ENCODE results near the gene LYVE1.
A peak's percentile ranks its signal among the peaks of the same experiment; 100 is the strongest.

The LYVE1 gene

DNA sequence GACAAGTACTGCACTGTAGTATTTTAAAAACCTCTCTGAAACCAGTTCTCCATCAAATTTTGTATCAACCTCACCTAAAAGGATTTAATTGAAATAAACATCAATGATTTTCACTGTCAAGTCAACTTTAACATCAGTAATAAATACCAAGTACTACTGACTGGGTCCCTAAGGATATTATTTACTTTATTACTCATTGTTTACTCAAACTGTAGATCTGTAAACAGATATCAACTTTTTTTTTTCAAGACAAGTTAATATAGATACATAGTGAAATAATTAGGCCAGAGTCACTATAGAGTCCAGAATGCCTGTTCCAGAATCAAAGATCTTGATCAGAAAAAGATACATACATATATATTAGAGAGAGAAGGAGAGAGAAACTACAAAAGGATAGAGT, 29.1 kb downstream of the LYVE1 start:
- TF ChIP-seq, protein P1, sequence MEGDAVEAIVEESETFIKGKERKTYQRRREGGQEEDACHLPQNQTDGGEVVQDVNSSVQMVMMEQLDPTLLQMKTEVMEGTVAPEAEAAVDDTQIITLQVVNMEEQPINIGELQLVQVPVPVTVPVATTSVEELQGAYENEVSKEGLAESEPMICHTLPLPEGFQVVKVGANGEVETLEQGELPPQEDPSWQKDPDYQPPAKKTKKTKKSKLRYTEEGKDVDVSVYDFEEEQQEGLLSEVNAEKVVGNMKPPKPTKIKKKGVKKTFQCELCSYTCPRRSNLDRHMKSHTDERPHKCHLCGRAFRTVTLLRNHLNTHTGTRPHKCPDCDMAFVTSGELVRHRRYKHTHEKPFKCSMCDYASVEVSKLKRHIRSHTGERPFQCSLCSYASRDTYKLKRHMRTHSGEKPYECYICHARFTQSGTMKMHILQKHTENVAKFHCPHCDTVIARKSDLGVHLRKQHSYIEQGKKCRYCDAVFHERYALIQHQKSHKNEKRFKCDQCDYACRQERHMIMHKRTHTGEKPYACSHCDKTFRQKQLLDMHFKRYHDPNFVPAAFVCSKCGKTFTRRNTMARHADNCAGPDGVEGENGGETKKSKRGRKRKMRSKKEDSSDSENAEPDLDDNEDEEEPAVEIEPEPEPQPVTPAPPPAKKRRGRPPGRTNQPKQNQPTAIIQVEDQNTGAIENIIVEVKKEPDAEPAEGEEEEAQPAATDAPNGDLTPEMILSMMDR (conservative IDR thresholded peaks at IDR 0.05; ENCODE audit: low read depth, low read length), result no peak
- H3K4me3 ChIP-seq (ENCODE audit: low read length), result no peak overlapping the region
- DNase-seq (ENCODE audit: low read depth), result no peak

DNA sequence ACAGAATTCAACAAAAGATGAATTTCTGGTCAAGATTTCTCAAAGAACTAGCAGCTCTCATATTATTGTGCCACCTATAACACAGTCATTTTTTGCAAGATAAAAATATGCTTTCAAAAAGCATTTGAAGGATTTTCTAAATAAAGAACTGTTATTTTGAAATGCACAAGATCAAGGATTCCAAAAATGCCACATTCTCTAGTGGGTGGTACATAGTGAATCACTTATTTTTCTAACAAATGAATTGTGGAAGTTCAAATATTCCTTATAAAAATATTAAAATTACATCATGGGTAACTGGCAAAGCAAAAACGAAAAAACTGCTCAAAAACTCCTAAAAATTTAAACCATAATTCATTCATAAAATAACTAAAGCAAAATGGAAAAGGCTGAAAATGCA, 29.5 kb downstream of the LYVE1 start:
- no peak overlapping the region for H3K4me3 ChIP-seq (ENCODE audit: low read length)
- DNase-seq (ENCODE audit: low read depth), result no peak
- TF ChIP-seq, protein P1 (conservative IDR thresholded peaks at IDR 0.05; ENCODE audit: low read depth, low read length), result no peak

- TF ChIP-seq, protein P1 (conservative IDR thresholded peaks at IDR 0.05; ENCODE audit: low read depth, low read length), result no peak
Measured at GRCh38 chr11:10537600-10537999, 30.9 kb downstream of the LYVE1 start.

DNA sequence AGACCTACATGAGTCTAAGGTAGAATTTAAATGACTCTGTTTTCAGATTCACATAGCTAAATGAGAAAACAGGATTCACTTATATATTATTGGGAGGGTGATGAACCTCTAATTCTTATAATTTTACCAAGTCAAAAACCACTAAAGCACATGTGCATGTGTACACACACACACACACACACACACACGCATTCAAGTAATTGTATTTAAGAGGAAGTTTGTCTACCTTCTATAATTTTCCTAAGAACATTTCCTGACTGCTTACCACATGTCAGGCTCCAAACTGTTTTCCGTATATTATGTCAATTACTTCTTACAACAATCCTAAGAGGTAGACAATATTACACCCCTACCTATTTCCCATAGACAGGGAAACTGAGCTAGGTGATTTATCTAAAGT, 34.1 kb downstream of the LYVE1 start:
- TF ChIP-seq, protein P1 (conservative IDR thresholded peaks at IDR 0.05; ENCODE audit: low read depth, low read length), result no peak
- H3K4me3 ChIP-seq (ENCODE audit: low read length), result no peak overlapping the region
- no peak for DNase-seq (ENCODE audit: low read depth)

More at GRCh38 chr11:10537600-10537999, 30.9 kb downstream of the LYVE1 start:
- no peak for DNase-seq (ENCODE audit: low read depth)
- H3K4me3 ChIP-seq (ENCODE audit: low read length), result no peak overlapping the region

GRCh38 chr11:10533323-10533722, 35.1 kb downstream of the LYVE1 start:
- DNase-seq (ENCODE audit: low read depth), result no peak
- H3K4me3 ChIP-seq (ENCODE audit: low read length), result no peak overlapping the region
- TF ChIP-seq, protein P1 (conservative IDR thresholded peaks at IDR 0.05; ENCODE audit: low read depth, low read length), result no peak

GRCh38 chr11:10532526-10532925, 35.9 kb downstream of the LYVE1 start:
- DNase-seq (ENCODE audit: low read depth), result no peak
- TF ChIP-seq, protein P1 (conservative IDR thresholded peaks at IDR 0.05; ENCODE audit: low read depth, low read length), result no peak
- H3K4me3 ChIP-seq (ENCODE audit: low read length), result no peak overlapping the region

- TF ChIP-seq, protein P1 (conservative IDR thresholded peaks at IDR 0.05; ENCODE audit: low read depth, low read length), result no peak
- H3K4me3 ChIP-seq (ENCODE audit: low read length), result no peak overlapping the region
- DNase-seq (ENCODE audit: low read depth), result peak; percentile 53
Measured at GRCh38 chr11:10529279-10529678, 39.2 kb downstream of the LYVE1 start.
